GM13977 (cell line): ENCODE data around the gene GALNT12.

Experiments
- DNase-seq: peaks from one replicate; pipeline ENCODE4 v3.0.0; 2012; ENCODE audit warnings: low spot score
- CTCF ChIP-seq: IDR thresholded peaks from 2 replicates; pipeline ENCODE4 v1.5.1; 2012; ENCODE audit warnings: mild to moderate bottlenecking, control low read depth; ENCODE audit not compliant: insufficient read depth; ENCODE audit errors: extremely low read depth, missing control alignments
- in situ Hi-C: fragments of 300-500 bp; cut with MboI; formaldehyde crosslinking; loops from one replicate; pipeline ENCODE4 v1.12.0; 2022; ENCODE audit warnings: low sequenced_read_pairs, low pct_unique_long_range_greater_than_20kb, mixed read lengths, inconsistent platforms; ENCODE audit not compliant: unreplicated experiment

GALNT12 gene

GRCh38 chr9:98873951-98874371 lies 66.5 kb downstream of the GALNT12 start:
- in situ Hi-C loops, result loop anchor here (25.0 kb wide), 1 partner anchor 263 kb away; no protein-coding TSS in a partner anchor

GRCh38 chr9:98874721-98875255 lies 67.3 kb downstream of the GALNT12 start:
- DNase-seq, result no peak
- in situ Hi-C loops, result loop anchor here (25.0 kb wide), 1 partner anchor 263 kb away; no protein-coding TSS in a partner anchor

More at GRCh38 chr9:98873951-98874371, 66.5 kb downstream of the GALNT12 start:
- no peak for TF ChIP-seq CTCF
- no peak for DNase-seq

GRCh38 chr9:98875536-98875935 lies 68.1 kb downstream of the GALNT12 start:
- in situ Hi-C loops, result no loop called here
- no peak for DNase-seq
- TF ChIP-seq CTCF, result no peak

More at GRCh38 chr9:98874721-98875255, 67.3 kb downstream of the GALNT12 start:
- no peak for TF ChIP-seq CTCF

- in situ Hi-C loops, result no loop called here
- DNase-seq, result no peak
- no peak for TF ChIP-seq CTCF
Observed at GRCh38 chr9:98877311-98877710, 69.8 kb downstream of the GALNT12 start.

GRCh38 chr9:98879094-98879962 lies 71.9 kb downstream of the GALNT12 start:
- no peak for DNase-seq
- in situ Hi-C loops, result no loop called here
- no peak for TF ChIP-seq CTCF

- no peak for TF ChIP-seq CTCF
- DNase-seq, result no peak
- in situ Hi-C loops, result no loop called here
Observed at GRCh38 chr9:98879963-98880310, 72.5 kb downstream of the GALNT12 start.
